H1 (cell line): Measurements from ENCODE around the gene FMOD. TPM values are rescaled to one million over a fixed set of nuclear protein-coding genes. Genes with fewer than 3 reads are reported as not detected.

Experiments
- CHD7 ChIP-seq: fragments of 300-600 bp; sonication (generic); IDR thresholded peaks from 2 replicates; pipeline ENCODE4 v1.7.1; 2012; ENCODE audit warnings: low read length, moderate library complexity, mild to moderate bottlenecking, inconsistent platforms; ENCODE audit not compliant: insufficient replicate concordance
- EP300 ChIP-seq, 2 experiments: IDR thresholded peaks; 1 replicate in 1 of 2; 2 replicates in 1 of 2; pipeline ENCODE4 v1.6.1; 2011 to 2012; ENCODE audit warnings: low read depth in 2 of 2, low read length in 2 of 2, mild to moderate bottlenecking in 2 of 2, borderline replicate concordance in 1 of 2, inconsistent platforms in 1 of 2, moderate library complexity in 1 of 2
- JUND ChIP-seq: IDR thresholded peaks from 2 replicates; pipeline ENCODE4 v1.6.1; 2011; ENCODE audit warnings: mild to moderate bottlenecking, improper control_type of control experiment, low read length
- POU5F1 ChIP-seq: IDR thresholded peaks from 2 replicates; pipeline ENCODE4 v1.6.1; 2011; ENCODE audit warnings: low read depth, mild to moderate bottlenecking, low read length, moderate library complexity
- RAD21 ChIP-seq, 2 experiments: IDR thresholded peaks in 1 of 2; conservative IDR thresholded peaks in 1 of 2; 2 replicates each; pipeline ENCODE4 v1.6.1; 2011; ENCODE audit warnings: low read depth in 2 of 2, low read length in 2 of 2, improper control_type of control experiment in 1 of 2, inconsistent platforms in 1 of 2, mild to moderate bottlenecking in 1 of 2, moderate library complexity in 1 of 2
- TAF7 ChIP-seq: optimal IDR thresholded peaks from 2 replicates; pipeline ENCODE3; 2011; ENCODE audit warnings: low read depth, mild to moderate bottlenecking, inconsistent platforms, low read length, moderate library complexity, borderline replicate concordance
- YY1 ChIP-seq: IDR thresholded peaks from 2 replicates; pipeline ENCODE4 v1.6.1; 2011; ENCODE audit warnings: low read depth, mild to moderate bottlenecking, low read length
- polyA plus RNA-seq, 7 experiments: library from polyadenylated mRNA; depleted of rRNA in 3 of 7; stranded (reverse) in 5 of 7; unstranded in 2 of 7; fragments of >200 nt in 5 of 7; fragments of 200-250 nt in 2 of 7; gene quantifications; 1 replicate in 5 of 7; 2 replicates in 1 of 7; 4 replicates in 1 of 7; pipeline versions ENCODE4 v1.2.1 to v1.2.3, GENCODE V29; 2011 to 2013; ENCODE audit warnings: missing spikeins in 2 of 7, mixed read lengths in 2 of 7
- total RNA-seq: library from RNA; stranded (reverse); fragmentation: NEBNext Ultra II Directional; extraction: Animal tissue kit (Norgen Biotek cat#: 25700); gene quantifications from 2 replicates; pipeline ENCODE4 v1.2.1, GENCODE V29; 2021

Gene FMOD
- total and polyA plus RNA-seq, 2 of the 8 experiments (the other 6 are each of a cell fraction or from before 2014, with no cell fraction given): 0.17 to 0.32 TPM

DNA sequence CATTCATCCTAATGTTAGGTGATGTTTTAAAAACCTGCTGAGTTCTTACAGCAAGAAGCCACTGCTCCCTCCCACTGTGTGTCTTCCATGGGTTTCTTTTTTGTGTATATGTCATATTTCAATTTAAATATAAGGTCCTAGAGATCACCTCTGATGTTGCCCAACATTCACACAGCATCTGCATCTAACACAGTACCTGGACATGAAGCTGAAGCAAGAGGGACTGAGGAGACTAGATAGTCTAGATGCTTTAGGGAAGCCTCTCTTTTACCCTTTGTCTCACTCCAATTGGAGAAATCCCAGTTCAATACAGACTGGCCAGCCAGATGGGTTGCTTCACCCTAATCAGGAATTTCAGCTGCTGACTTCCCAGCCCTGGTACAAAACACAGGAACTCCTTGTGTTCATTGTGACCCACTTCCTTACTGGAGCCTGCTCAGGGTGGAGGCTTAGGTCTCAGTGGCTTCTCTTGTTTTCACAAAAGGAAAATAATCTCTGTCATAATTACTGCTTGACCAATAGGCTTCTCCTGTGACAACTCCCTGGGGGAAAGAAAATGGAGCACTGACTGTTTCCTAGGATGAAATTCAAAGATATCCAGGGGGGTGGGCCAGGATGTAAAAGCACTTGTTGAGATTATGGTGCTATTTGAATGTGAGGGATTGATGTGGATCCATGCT is 28.3 kb downstream of the FMOD start (continued):
- TF ChIP-seq CHD7: no peak
- no peak for TF ChIP-seq JUND
- TF ChIP-seq POU5F1: no peak
- TF ChIP-seq EP300 (IDR thresholded peaks at IDR 0.05; ENCODE audit: borderline replicate concordance in 1 of 2, low read depth in 2 of 2, low read length in 2 of 2): no peak
- TF ChIP-seq RAD21 (IDR thresholded peaks at IDR 0.05 in 1 of 2, conservative IDR thresholded peaks at IDR 0.05 in 1 of 2; ENCODE audit: low read depth in 2 of 2, low read length in 2 of 2): no peak
- no peak for TF ChIP-seq YY1
- TF ChIP-seq TAF7: no peak
